IPS-18a (cell line): ENCODE measurements around the gene USP22.

ENCODE experiments used
- H3K27ac ChIP-seq: one replicate; pipeline ENCODE4 v1.5.1; 2013; ENCODE audit warnings: low read length
- H3K27me3 ChIP-seq: one replicate; pipeline ENCODE4 v1.6.1; 2013; ENCODE audit warnings: mild to moderate bottlenecking, low read length; ENCODE audit not compliant: control insufficient read depth, insufficient read depth
- H3K36me3 ChIP-seq: one replicate; pipeline ENCODE4 v1.6.1; 2013; ENCODE audit warnings: low read depth, low read length; ENCODE audit not compliant: control insufficient read depth
- H3K4me1 ChIP-seq: one replicate; pipeline ENCODE4 v1.6.1; 2013; ENCODE audit warnings: low read depth, low read length; ENCODE audit not compliant: control insufficient read depth
- H3K4me3 ChIP-seq: one replicate; pipeline ENCODE4 v1.5.1; 2013; ENCODE audit warnings: low read length
- H3K9ac ChIP-seq: one replicate; pipeline ENCODE4 v1.6.1; 2013; ENCODE audit warnings: mild to moderate bottlenecking, low read length, moderate library complexity
- H3K9me3 ChIP-seq: one replicate; pipeline ENCODE4 v1.6.1; 2013; ENCODE audit warnings: low read depth, low read length; ENCODE audit not compliant: control insufficient read depth

USP22 gene

GRCh38 chr17:21029515-21029914 lies 13.3 kb downstream of the USP22 start:
- H3K27me3 ChIP-seq = no peaks in the 10 kb centered on the region
- no peaks in the 10 kb centered on the region for H3K9me3 ChIP-seq
- H3K4me1 ChIP-seq = peaks cover 4% of the 10 kb centered on the region
- peaks cover 49% of the 10 kb centered on the region for H3K36me3 ChIP-seq
- no peak overlapping the region for H3K4me3 ChIP-seq
- no peak overlapping the region for H3K27ac ChIP-seq
- no peak overlapping the region for H3K9ac ChIP-seq

GRCh38 chr17:21029036-21029435 lies 13.8 kb downstream of the USP22 start:
- Histone ChIP-seq H3K27me3 (no peaks in the 10 kb centered on the region), H3K4me3 (no peak overlapping the region), H3K4me1 (peaks cover 4% of the 10 kb centered on the region), H3K36me3 (peaks cover 54% of the 10 kb centered on the region), H3K27ac (no peak overlapping the region), H3K9me3 (no peaks in the 10 kb centered on the region), H3K9ac (no peak overlapping the region)

GRCh38 chr17:21028192-21028591 lies 14.6 kb downstream of the USP22 start:
- H3K27ac ChIP-seq = no peak overlapping the region
- H3K27me3 ChIP-seq = no peaks in the 10 kb centered on the region
- no peak overlapping the region for H3K4me3 ChIP-seq
- H3K9ac ChIP-seq = no peak overlapping the region
- H3K36me3 ChIP-seq = peaks cover 61% of the 10 kb centered on the region
- peaks cover 4% of the 10 kb centered on the region for H3K4me1 ChIP-seq
- H3K9me3 ChIP-seq = no peaks in the 10 kb centered on the region

GRCh38 chr17:21027031-21027430 lies 15.8 kb downstream of the USP22 start:
- Histone ChIP-seq H3K9ac (no peak overlapping the region), H3K27me3 (no peaks in the 10 kb centered on the region), H3K4me3 (no peak overlapping the region), H3K27ac (no peak overlapping the region), H3K9me3 (no peaks in the 10 kb centered on the region), H3K4me1 (peaks cover 4% of the 10 kb centered on the region), H3K36me3 (peaks cover 60% of the 10 kb centered on the region)

- no peaks in the 10 kb centered on the region for H3K9me3 ChIP-seq
- no peaks in the 10 kb centered on the region for H3K4me1 ChIP-seq
- H3K4me3 ChIP-seq = no peak overlapping the region
- no peak overlapping the region for H3K9ac ChIP-seq
- H3K27me3 ChIP-seq = no peaks in the 10 kb centered on the region
- H3K36me3 ChIP-seq = peaks cover 72% of the 10 kb centered on the region
- no peak overlapping the region for H3K27ac ChIP-seq
These were observed 17.4 kb downstream of the USP22 start for GRCh38 chr17:21025451-21025850.

GRCh38 chr17:21024024-21024423 lies 18.8 kb downstream of the USP22 start:
- Histone ChIP-seq H3K27me3 (no peaks in the 10 kb centered on the region), H3K27ac (no peak overlapping the region), H3K4me3 (no peak overlapping the region), H3K36me3 (peaks cover 86% of the 10 kb centered on the region), H3K9ac (no peak overlapping the region), H3K4me1 (no peaks in the 10 kb centered on the region), H3K9me3 (no peaks in the 10 kb centered on the region)

GRCh38 chr17:21021208-21021803 lies 21.5 kb downstream of the USP22 start:
- no peaks in the 10 kb centered on the region for H3K27me3 ChIP-seq
- no peaks in the 10 kb centered on the region for H3K4me1 ChIP-seq
- no peak overlapping the region for H3K4me3 ChIP-seq
- H3K27ac ChIP-seq = no peak overlapping the region
- no peaks in the 10 kb centered on the region for H3K9me3 ChIP-seq
- H3K9ac ChIP-seq = no peak overlapping the region
- H3K36me3 ChIP-seq = peaks cover 91% of the 10 kb centered on the region

- H3K9me3 ChIP-seq = no peaks in the 10 kb centered on the region
- H3K27ac ChIP-seq = no peak overlapping the region
- no peak overlapping the region for H3K4me3 ChIP-seq
- H3K36me3 ChIP-seq = peaks cover 91% of the 10 kb centered on the region
- H3K9ac ChIP-seq = no peak overlapping the region
- H3K4me1 ChIP-seq = no peaks in the 10 kb centered on the region
- H3K27me3 ChIP-seq = no peaks in the 10 kb centered on the region
These were observed 22.2 kb downstream of the USP22 start for GRCh38 chr17:21020622-21021021.

GRCh38 chr17:21019976-21020586 lies 22.7 kb downstream of the USP22 start:
- no peaks in the 10 kb centered on the region for H3K27me3 ChIP-seq
- no peaks in the 10 kb centered on the region for H3K9me3 ChIP-seq
- no peak overlapping the region for H3K9ac ChIP-seq
- no peak overlapping the region for H3K4me3 ChIP-seq
- no peaks in the 10 kb centered on the region for H3K4me1 ChIP-seq
- H3K27ac ChIP-seq = no peak overlapping the region
- peaks cover 91% of the 10 kb centered on the region for H3K36me3 ChIP-seq

- no peaks in the 10 kb centered on the region for H3K27me3 ChIP-seq
- peaks cover 91% of the 10 kb centered on the region for H3K36me3 ChIP-seq
- no peak overlapping the region for H3K9ac ChIP-seq
- no peaks in the 10 kb centered on the region for H3K4me1 ChIP-seq
- H3K27ac ChIP-seq = no peak overlapping the region
- H3K4me3 ChIP-seq = no peak overlapping the region
- no peaks in the 10 kb centered on the region for H3K9me3 ChIP-seq
These were observed 23.9 kb downstream of the USP22 start for GRCh38 chr17:21018894-21019293.

- no peaks in the 10 kb centered on the region for H3K27me3 ChIP-seq
- peaks cover 91% of the 10 kb centered on the region for H3K36me3 ChIP-seq
- H3K27ac ChIP-seq = no peak overlapping the region
These were observed 24.9 kb downstream of the USP22 start for GRCh38 chr17:21017861-21018260.

GRCh38 chr17:21017256-21017655 lies 25.6 kb downstream of the USP22 start:
- no peaks in the 10 kb centered on the region for H3K4me1 ChIP-seq
- H3K4me3 ChIP-seq = no peak overlapping the region
- no peak overlapping the region for H3K27ac ChIP-seq
- H3K9ac ChIP-seq = no peak overlapping the region
- peaks cover 94% of the 10 kb centered on the region for H3K36me3 ChIP-seq
- no peaks in the 10 kb centered on the region for H3K9me3 ChIP-seq
- H3K27me3 ChIP-seq = no peaks in the 10 kb centered on the region

More at GRCh38 chr17:21017861-21018260, 24.9 kb downstream of the USP22 start:
- no peaks in the 10 kb centered on the region for H3K4me1 ChIP-seq
- H3K4me3 ChIP-seq = no peak overlapping the region
- no peaks in the 10 kb centered on the region for H3K9me3 ChIP-seq
- H3K9ac ChIP-seq = no peak overlapping the region
